ENCODE data around the gene SINHCAF.
"Not testable (repeated sequence)": the region's sequence is repeated elsewhere in the genome, so short reads cannot be mapped to it uniquely, and the experiment has no call there.

The SINHCAF gene

DNA sequence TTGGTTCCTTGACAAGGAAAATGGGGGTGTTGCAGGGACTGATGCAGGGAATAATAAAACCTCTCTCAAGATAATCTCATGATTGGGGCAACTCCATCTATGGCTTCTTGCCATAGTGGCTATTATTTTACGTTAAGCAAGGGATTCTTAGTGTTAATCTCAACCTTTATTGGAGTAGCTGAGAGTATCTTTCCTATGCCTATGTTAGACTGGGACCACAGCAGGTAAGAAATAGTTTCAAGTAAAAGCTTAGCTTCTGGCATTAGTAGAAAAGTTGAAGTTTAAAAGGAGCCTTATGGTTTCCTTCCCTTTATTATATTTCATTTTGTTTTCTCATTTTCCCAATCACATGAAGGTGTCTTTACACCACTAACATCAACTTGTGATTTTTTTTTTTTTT lies 16.7 kb downstream of the SINHCAF start:
- no peak for DNase-seq (ENCODE audit: low read depth in 1 of 2, low spot score in 1 of 2)

DNA sequence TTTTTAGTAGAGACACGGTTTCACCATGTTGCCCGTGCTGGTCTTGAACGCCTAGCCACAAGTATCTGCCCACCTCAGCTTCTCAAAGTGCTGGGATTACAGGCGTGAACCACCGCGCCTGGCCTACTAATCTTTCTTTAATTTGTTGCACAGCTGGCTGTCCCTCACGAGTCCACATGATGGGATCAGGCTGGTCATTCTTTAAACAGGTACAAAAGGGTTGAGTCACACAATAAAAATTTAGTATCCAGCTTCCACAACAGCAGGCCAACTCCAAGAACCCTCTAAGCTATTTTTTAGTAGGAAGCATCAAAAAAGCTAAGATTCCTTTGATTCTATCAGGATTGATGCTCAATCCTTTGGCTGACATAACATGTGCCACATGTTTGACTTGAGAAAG lies 17.8 kb downstream of the SINHCAF start:
- DNase-seq (ENCODE audit: low read depth in 1 of 2, low spot score in 1 of 2): no peak

DNA sequence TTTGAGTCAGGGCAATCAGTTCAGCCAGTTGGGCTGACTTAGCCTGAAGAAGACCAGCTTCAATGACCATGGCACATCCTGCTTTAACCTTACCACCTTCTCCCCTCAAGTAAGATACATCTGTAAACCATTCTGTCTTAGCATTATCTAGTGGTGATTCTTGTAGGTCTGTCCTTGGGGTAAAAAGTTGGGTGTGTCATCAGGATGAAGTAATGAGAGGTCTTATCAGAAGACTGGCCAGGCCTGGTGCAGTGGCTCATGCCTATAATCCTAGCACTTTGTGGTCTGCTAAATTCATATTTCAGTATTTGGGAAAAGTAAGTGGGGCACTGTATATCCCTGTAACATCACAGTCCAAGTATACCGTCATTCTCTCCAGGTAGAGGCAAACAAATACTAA lies 19.1 kb downstream of the SINHCAF start:
- DNase-seq (ENCODE audit: low read depth in 1 of 2, low spot score in 1 of 2): no peak

- DNase-seq (ENCODE audit: low read depth in 1 of 2, low spot score in 1 of 2): no peak
These were observed 22.5 kb downstream of the SINHCAF start for GRCh38 chr12:31303466-31303865.

GRCh38 chr12:31301311-31301710 lies 24.6 kb downstream of the SINHCAF start:
- no peak for DNase-seq (ENCODE audit: low read depth in 1 of 2, low spot score in 1 of 2)

- no peak for DNase-seq (ENCODE audit: low read depth in 1 of 2, low spot score in 1 of 2)
These were observed 25.2 kb downstream of the SINHCAF start for GRCh38 chr12:31300783-31301182.

DNA sequence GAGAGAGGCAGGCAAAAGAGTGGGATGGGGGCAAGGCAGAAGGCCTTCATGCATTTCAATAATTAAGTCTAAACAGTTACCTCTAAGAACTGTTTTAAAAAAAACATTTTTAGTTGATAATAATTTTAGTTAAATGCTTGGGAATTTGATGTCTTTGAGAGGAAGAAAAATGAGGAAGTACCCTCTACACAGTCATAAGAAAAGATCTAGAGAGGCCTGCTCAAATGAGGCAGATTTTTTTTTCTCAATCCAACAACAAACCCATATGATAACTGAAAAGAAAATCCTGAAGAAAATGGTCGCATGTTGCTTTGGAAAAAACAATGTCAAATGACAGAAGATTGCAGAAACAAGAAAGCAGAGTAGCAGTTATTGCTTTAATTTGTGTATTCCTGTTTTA lies 25.6 kb downstream of the SINHCAF start:
- no peak for DNase-seq (ENCODE audit: low read depth in 1 of 2, low spot score in 1 of 2)

DNA sequence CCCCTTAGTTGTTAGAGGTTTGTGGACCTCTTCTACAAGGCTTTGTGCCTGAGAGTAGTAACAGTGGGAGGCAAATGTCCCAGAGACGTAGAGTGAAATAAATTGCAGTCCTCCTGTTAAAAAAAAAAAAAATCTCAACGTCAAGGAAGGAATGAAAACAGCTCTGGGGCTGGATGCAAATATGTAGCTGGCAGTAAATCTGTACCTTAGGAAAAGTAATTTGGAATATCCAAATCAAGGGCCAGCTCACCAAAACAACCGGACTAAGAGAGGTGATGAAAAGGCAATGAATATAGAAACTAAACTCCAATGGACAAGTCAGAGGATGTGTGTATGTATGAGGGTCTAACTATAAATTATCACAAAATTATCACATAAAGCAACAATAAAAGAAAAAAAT lies 27.0 kb downstream of the SINHCAF start:
- DNase-seq (ENCODE audit: low read depth in 1 of 2, low spot score in 1 of 2): no peak

DNA sequence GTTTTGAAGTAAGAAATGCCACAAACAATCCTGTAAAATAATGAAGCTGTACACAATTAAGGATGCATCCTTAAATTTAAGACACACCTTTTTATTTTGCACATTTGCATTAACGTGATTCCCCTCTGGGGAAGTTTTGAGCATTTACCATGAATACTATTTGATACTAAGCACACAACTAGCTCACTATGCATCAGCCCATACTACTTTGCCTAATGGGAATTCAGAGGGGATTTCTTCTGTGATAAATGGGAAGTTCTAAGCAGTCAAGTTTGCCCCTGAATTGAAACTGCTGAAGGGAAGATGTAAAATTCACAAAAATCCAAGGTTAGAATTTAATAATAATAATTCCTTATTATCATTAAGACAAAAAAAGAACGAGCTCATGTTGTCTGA lies 27.4 kb downstream of the SINHCAF start:
- DNase-seq (ENCODE audit: low read depth in 1 of 2, low spot score in 1 of 2): no peak

DNA sequence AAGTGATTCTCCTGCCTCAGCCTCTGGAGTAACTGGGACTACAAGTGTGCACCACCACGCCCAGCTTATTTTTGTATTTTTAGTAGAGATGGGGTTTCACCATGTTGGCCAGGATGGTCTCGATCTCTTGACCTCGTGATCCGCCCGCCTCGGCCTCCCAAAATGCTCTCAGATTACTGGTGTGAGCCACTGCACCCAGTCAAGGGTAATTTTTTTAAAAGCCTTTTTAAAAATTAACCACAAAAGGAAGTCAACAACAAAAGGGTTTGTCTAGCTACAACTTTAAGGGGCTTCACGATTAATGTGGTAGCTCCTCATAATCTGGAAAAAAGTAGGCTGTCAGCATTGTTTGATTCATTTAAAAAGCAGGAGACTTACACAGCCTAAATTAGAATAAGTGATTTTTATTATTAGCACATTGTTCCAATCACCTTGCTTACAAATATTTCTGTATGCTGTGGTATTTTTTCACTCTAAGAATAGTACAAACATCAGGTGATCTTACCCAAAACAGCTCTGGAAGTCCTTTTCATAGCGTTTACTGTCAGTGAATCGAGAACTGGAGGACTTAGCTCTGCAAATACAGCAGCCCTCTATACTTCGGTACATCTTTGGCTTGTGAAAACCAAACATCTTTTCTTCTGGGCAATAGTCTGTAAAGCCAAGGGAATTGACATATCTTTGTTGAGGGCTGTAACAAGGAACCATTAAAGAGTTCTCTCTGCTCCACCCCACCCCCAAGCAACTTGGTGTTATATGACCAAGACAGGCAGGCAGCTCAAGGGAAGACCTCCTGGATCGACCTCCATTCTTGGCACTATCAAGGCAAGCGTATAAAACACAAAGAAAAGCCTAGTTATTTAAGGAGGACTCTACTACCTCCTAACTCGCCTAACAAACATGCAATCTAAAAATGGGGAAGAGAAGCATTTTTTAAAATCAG lies 28.1 kb downstream of the SINHCAF start:
- no peak for DNase-seq (ENCODE audit: low read depth in 1 of 2, low spot score in 1 of 2)

DNA sequence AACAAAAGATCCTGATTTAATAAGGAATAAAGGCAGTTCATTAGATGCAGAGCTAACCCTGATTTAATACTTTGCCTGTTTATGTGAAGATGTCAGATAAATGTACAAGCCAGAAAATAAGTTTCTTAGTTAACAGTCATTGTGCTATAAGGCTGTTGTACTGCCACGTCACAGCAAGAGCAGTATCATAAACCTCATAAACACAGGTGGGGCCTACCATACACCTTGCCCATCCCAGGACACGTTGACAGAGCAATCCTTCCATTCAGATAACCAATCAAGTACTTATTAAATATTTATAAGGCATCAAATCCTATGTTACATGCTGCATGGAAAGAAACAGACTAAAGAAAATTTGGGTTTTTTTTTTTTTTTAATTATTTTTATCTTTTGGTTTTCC lies 36.5 kb downstream of the SINHCAF start:
- DNase-seq (ENCODE audit: low read depth in 1 of 2, low spot score in 1 of 2): no peak

DNA sequence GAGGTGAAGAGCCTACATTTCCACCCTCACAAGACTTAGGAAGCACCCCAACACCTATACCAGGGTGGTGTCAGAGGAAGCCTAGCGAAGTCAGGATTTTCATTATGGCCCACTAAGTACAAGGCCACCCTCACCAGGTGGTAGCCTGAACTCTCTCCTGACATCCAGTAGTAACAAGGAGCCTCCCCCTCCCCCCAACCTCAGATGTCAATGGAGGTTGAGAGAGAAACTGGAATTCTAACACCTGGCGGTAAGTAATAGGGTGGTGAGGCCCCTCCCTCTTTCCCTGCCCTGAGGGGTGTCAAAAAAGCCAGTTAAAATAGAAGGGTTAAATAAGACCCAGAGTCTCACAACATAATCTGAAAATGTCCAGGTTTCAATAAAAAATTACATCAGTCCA lies 37.6 kb downstream of the SINHCAF start:
- no peak for DNase-seq (ENCODE audit: low read depth in 1 of 2, low spot score in 1 of 2)

DNA sequence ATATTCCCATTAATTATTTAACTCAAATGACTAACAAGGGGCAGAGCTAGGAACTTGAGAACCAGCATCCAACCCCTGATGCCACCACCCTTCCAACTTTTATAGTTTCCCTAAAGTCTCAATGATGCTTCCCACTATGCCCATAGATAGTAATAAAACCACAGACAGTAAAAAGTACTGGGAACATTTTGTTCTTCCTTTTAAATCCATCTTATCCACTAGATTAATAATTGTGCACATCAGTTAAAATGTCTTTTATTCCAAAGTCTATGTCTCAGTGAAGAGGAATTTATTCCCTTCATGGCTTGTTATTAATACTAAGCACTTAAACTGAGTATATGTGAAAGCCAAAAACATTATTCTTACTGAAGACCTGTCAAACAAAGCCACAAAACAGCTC lies 45.8 kb downstream of the SINHCAF start:
- no peak for DNase-seq (ENCODE audit: low read depth in 1 of 2, low spot score in 1 of 2)

DNA sequence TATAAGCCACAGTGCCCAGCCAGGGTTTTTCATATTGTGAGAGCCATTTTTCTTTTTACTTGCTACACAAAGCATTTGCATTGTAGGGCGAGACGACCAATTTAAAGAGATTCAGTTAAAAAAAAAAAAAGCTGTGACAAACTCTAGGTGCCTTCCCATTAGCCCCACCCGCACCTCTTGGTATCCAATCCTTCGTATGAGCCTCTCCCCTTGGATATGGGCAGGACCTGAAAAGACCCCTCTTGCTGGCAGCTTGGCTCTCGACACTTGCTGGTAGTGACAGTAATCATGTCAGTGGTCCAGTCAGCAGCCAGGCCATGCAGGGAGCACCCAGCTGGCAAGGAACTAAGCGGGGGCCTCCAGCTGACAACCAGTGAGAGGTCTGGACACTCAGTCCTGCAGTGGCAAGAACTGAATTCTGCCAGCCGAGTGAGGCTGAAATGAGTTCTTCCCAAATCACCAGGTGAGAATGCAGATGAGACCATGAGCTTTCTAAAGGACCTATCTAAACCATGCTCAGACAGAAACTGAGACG lies 46.5 kb downstream of the SINHCAF start:
- no peak for DNase-seq (ENCODE audit: low read depth in 1 of 2, low spot score in 1 of 2)

- no peak for DNase-seq (ENCODE audit: low read depth in 1 of 2, low spot score in 1 of 2)
These were observed 47.1 kb downstream of the SINHCAF start for GRCh38 chr12:31278832-31279231.

- DNase-seq (ENCODE audit: low read depth in 1 of 2, low spot score in 1 of 2): no peak
These were observed 47.5 kb downstream of the SINHCAF start for GRCh38 chr12:31278424-31278823.

DNA sequence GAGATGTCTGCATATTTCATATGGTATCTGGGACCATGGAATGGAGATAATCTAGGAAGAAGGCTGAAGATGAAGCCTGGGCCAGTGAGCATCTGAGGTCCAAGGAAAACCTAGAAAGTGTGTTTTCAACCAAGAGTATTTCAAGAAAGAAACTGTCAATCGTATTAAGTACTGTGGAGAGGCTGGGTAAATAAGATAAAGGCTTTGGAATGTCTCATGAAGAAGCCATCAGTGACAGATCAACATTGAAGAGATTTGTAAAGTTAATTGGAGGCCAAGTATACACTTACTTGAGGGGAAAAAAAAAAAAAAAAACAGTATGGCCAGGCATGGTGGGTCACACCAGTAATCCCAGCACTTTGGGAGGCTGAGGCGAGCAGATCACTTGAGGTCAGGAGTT lies 48.9 kb downstream of the SINHCAF start:
- DNase-seq (ENCODE audit: low read depth in 1 of 2, low spot score in 1 of 2): no peak

- DNase-seq (ENCODE audit: low read depth in 1 of 2, low spot score in 1 of 2): no peak
These were observed 50.5 kb downstream of the SINHCAF start for GRCh38 chr12:31275491-31275890.

GRCh38 chr12:31274520-31275300 lies 51.2 kb downstream of the SINHCAF start:
- DNase-seq (ENCODE audit: low read depth in 1 of 2, low spot score in 1 of 2): no peak

GRCh38 chr12:31273794-31274193 lies 52.2 kb downstream of the SINHCAF start:
- DNase-seq (ENCODE audit: low read depth in 1 of 2, low spot score in 1 of 2): not testable (repeated sequence)

- no peak for DNase-seq (ENCODE audit: low read depth in 1 of 2, low spot score in 1 of 2)
These were observed 53.2 kb downstream of the SINHCAF start for GRCh38 chr12:31272607-31273225.

GRCh38 chr12:31267966-31268365 lies 58.0 kb downstream of the SINHCAF start:
- no peak for DNase-seq (ENCODE audit: low read depth in 1 of 2, low spot score in 1 of 2)
